ENCODE data around the gene ISYNA1.
A peak's percentile ranks its signal among the peaks of the same experiment; 100 is the strongest.

ISYNA1 gene

GRCh38 chr19:18388960-18389725 is 48.8 kb downstream of the ISYNA1 start:
- no peak overlapping the region for H3K27ac ChIP-seq (ENCODE audit: low read depth, low read length)
- H3K4me3 ChIP-seq (ENCODE audit: low read length): peak overlapping the region; percentile 62

GRCh38 chr19:18388100-18388959 is 49.6 kb downstream of the ISYNA1 start:
- Histone ChIP-seq H3K4me2 (ENCODE audit: low read length) (peak overlapping the region; percentile 84), H3K9me2 (replicated peaks; ENCODE audit: control insufficient read depth, low read length) (no peaks in the 10 kb centered on the region), H4K20me1 (ENCODE audit: control insufficient read depth, insufficient read depth, low read depth, low read length) (no peaks in the 10 kb centered on the region), H3K4me1 (ENCODE audit: control insufficient read depth, low read length) (peaks cover 35% of the 10 kb centered on the region), H3K9me3 (ENCODE audit: control insufficient read depth, insufficient read depth, low read length) (no peaks in the 10 kb centered on the region), H3K79me2 (ENCODE audit: control insufficient read depth, low read length) (no peaks in the 10 kb centered on the region), H3K27ac (ENCODE audit: low read depth, low read length) (no peak overlapping the region), H3K27me3 (ENCODE audit: control insufficient read depth, low read length) (peaks cover 39% of the 10 kb centered on the region), H3K4me3 (ENCODE audit: low read length) (peak overlapping the region; percentile 62), H3F3A (ENCODE audit: control insufficient read depth, insufficient read depth) (peaks cover 2% of the 10 kb centered on the region; the same call in 1 of the 2 replicates), H3K36me3 (ENCODE audit: control insufficient read depth, low read length) (no peaks in the 10 kb centered on the region)
- TF ChIP-seq EZH2phosphoT487 (IDR thresholded peaks at IDR 0.05; ENCODE audit: borderline replicate concordance, low read length): no peak
- peak; percentile 98 for TF ChIP-seq CTCF (IDR thresholded peaks at IDR 0.05; ENCODE audit: low read depth, low read length, poor library complexity, severe bottlenecking)

More at GRCh38 chr19:18388960-18389725, 48.8 kb downstream of the ISYNA1 start:
- H3K4me1 ChIP-seq (ENCODE audit: control insufficient read depth, low read length): peaks cover 44% of the 10 kb centered on the region
- no peaks in the 10 kb centered on the region for H3K79me2 ChIP-seq (ENCODE audit: control insufficient read depth, low read length)
- no peaks in the 10 kb centered on the region for H3K36me3 ChIP-seq (ENCODE audit: control insufficient read depth, low read length)
- peak overlapping the region; percentile 84 for H3K4me2 ChIP-seq (ENCODE audit: low read length)
- peaks cover 2% of the 10 kb centered on the region; the same call in 1 of the 2 replicates for H3F3A ChIP-seq (ENCODE audit: control insufficient read depth, insufficient read depth)
- H3K9me2 ChIP-seq (replicated peaks; ENCODE audit: control insufficient read depth, low read length): no peaks in the 10 kb centered on the region
- TF ChIP-seq EZH2phosphoT487 (IDR thresholded peaks at IDR 0.05; ENCODE audit: borderline replicate concordance, low read length) (no peak), CTCF (IDR thresholded peaks at IDR 0.05; ENCODE audit: low read depth, low read length, poor library complexity, severe bottlenecking) (no peak)
- H3K9me3 ChIP-seq (ENCODE audit: control insufficient read depth, insufficient read depth, low read length): no peaks in the 10 kb centered on the region
- no peaks in the 10 kb centered on the region for H4K20me1 ChIP-seq (ENCODE audit: control insufficient read depth, insufficient read depth, low read depth, low read length)
- peaks cover 42% of the 10 kb centered on the region for H3K27me3 ChIP-seq (ENCODE audit: control insufficient read depth, low read length)

GRCh38 chr19:18386543-18387271 is 51.2 kb downstream of the ISYNA1 start:
- peaks cover 42% of the 10 kb centered on the region for H3K27me3 ChIP-seq (ENCODE audit: control insufficient read depth, low read length)
- no peak overlapping the region for H3K4me3 ChIP-seq (ENCODE audit: low read length)
- no peaks in the 10 kb centered on the region for H3K9me3 ChIP-seq (ENCODE audit: control insufficient read depth, insufficient read depth, low read length)
- H3K4me2 ChIP-seq (ENCODE audit: low read length): no peak overlapping the region
- H3K4me1 ChIP-seq (ENCODE audit: control insufficient read depth, low read length): peaks cover 20% of the 10 kb centered on the region
- peaks cover 2% of the 10 kb centered on the region; the same call in 1 of the 2 replicates for H3F3A ChIP-seq (ENCODE audit: control insufficient read depth, insufficient read depth)
- H3K36me3 ChIP-seq (ENCODE audit: control insufficient read depth, low read length): no peaks in the 10 kb centered on the region
- no peaks in the 10 kb centered on the region for H3K9me2 ChIP-seq (replicated peaks; ENCODE audit: control insufficient read depth, low read length)
- H4K20me1 ChIP-seq (ENCODE audit: control insufficient read depth, insufficient read depth, low read depth, low read length): no peaks in the 10 kb centered on the region
- TF ChIP-seq EZH2phosphoT487 (IDR thresholded peaks at IDR 0.05; ENCODE audit: borderline replicate concordance, low read length) (no peak), CTCF (IDR thresholded peaks at IDR 0.05; ENCODE audit: low read depth, low read length, poor library complexity, severe bottlenecking) (no peak)
- no peak overlapping the region for H3K27ac ChIP-seq (ENCODE audit: low read depth, low read length)
- H3K79me2 ChIP-seq (ENCODE audit: control insufficient read depth, low read length): no peaks in the 10 kb centered on the region

All from DOHH2 (cell line).